Stimulated activated CD4-positive, alpha-beta T cell treated with anti-CD3 and anti-CD28 coated beads, TNF-alpha, amount 100 ng/mL, for 1 hour (primary cell): ENCODE data around the gene AVPR1A.
"Not testable (repeated sequence)": the region's sequence is repeated elsewhere in the genome, so short reads cannot be mapped to it uniquely, and the experiment has no call there.

Experiments used
- DNase-seq, 3 donors: peaks; one replicate each; pipeline ENCODE4 v3.0.0-alpha.2; 2020; ENCODE audit warnings: low read depth in 3 of 3, low spot score in 1 of 3

The AVPR1A gene

GRCh38 chr12:63150713-63151622 lies at the start of gene AVPR1A:
AVPR1A (minus strand) TSS chr12:63151201; CDS start chr12:63150836, 365 bp downstream.
- DNase-seq: no peak

GRCh38 chr12:63196168-63196567 lies 45.2 kb upstream of the AVPR1A start:
- DNase-seq: no peak

GRCh38 chr12:63179224-63179623 lies 28.2 kb upstream of the AVPR1A start:
- no peak for DNase-seq

- DNase-seq: no peak
These were observed 19.3 kb upstream of the AVPR1A start for GRCh38 chr12:63170321-63170720.

GRCh38 chr12:63167741-63168140 lies 16.7 kb upstream of the AVPR1A start:
- not testable (repeated sequence) for DNase-seq

GRCh38 chr12:63164911-63165310 lies 13.9 kb upstream of the AVPR1A start:
- no peak for DNase-seq

GRCh38 chr12:63163541-63163940 lies 12.5 kb upstream of the AVPR1A start:
- no peak for DNase-seq

- no peak for DNase-seq
These were observed 4.4 kb upstream of the AVPR1A start for GRCh38 chr12:63155375-63155774.

GRCh38 chr12:63154560-63154959 lies 3.6 kb upstream of the AVPR1A start:
- no peak for DNase-seq

GRCh38 chr12:63152321-63152700 lies 1.3 kb upstream of the AVPR1A start:
- no peak for DNase-seq

GRCh38 chr12:63151623-63152320 lies 771 bp upstream of the AVPR1A start:
- no peak for DNase-seq

- DNase-seq: no peak
These were observed 890 bp downstream of the AVPR1A start for GRCh38 chr12:63149909-63150712.

GRCh38 chr12:63144556-63144955 lies 6.4 kb downstream of the AVPR1A start:
- DNase-seq: no peak

GRCh38 chr12:63138488-63138887 lies 12.5 kb downstream of the AVPR1A start:
- no peak for DNase-seq

- DNase-seq: no peak
These were observed 17.0 kb downstream of the AVPR1A start for GRCh38 chr12:63133981-63134380.

- no peak for DNase-seq
These were observed 18.8 kb downstream of the AVPR1A start for GRCh38 chr12:63132201-63132600.

GRCh38 chr12:63129927-63130326 lies 21.1 kb downstream of the AVPR1A start:
- DNase-seq: no peak

GRCh38 chr12:63124778-63125177 lies 26.2 kb downstream of the AVPR1A start:
- DNase-seq: no peak

GRCh38 chr12:63103494-63104131 lies 47.4 kb downstream of the AVPR1A start:
- DNase-seq: no peak

GRCh38 chr12:63101920-63102319 lies 49.1 kb downstream of the AVPR1A start:
- no peak for DNase-seq

- no peak for DNase-seq
These were observed 52.1 kb downstream of the AVPR1A start for GRCh38 chr12:63098851-63099250.
